Endodermal cell (in vitro differentiated cells): ENCODE results near the gene BUB1. TPM values are rescaled to one million over a fixed set of nuclear protein-coding genes. Genes with fewer than 3 reads are reported as not detected.

Source experiments
- DNase-seq: peaks from one replicate; pipeline ENCODE4 v3.0.0-alpha.2; 2017
- H3K27ac ChIP-seq: 2 replicates; pipeline ENCODE4 v1.5.1; 2013; ENCODE audit warnings: mild to moderate bottlenecking, low read depth, low read length, moderate library complexity
- H3K27me3 ChIP-seq: 2 replicates; pipeline ENCODE4 v1.6.1; 2013; ENCODE audit warnings: mild to moderate bottlenecking, low read length, moderate library complexity; ENCODE audit not compliant: insufficient read depth, control insufficient read depth, poor library complexity, severe bottlenecking
- H3K36me3 ChIP-seq: 2 replicates; pipeline ENCODE4 v1.7.0; 2013; ENCODE audit warnings: mild to moderate bottlenecking, low read length, moderate library complexity; ENCODE audit not compliant: control insufficient read depth, insufficient read depth
- H3K4me1 ChIP-seq: one replicate; pipeline ENCODE4 v1.7.0; 2013; ENCODE audit warnings: low read length; ENCODE audit not compliant: control insufficient read depth, insufficient read depth
- H3K4me3 ChIP-seq: 2 replicates; pipeline ENCODE4 v1.5.1; 2013; ENCODE audit warnings: mild to moderate bottlenecking, low read length, moderate library complexity
- H3K9ac ChIP-seq: 2 replicates; pipeline ENCODE4 v1.6.1; 2013; ENCODE audit warnings: mild to moderate bottlenecking, low read length, moderate library complexity; ENCODE audit not compliant: poor library complexity, severe bottlenecking; ENCODE audit errors: extremely low read depth
- H3K9me3 ChIP-seq: 2 replicates; pipeline ENCODE4 v1.6.1; 2013; ENCODE audit warnings: mild to moderate bottlenecking, low read length, moderate library complexity; ENCODE audit not compliant: control insufficient read depth
- H3K27ac Mint-ChIP-seq: 2 replicates; pipeline ENCODE4 v1.8.0; 2020; ENCODE audit warnings: mixed read lengths
- H3K27me3 Mint-ChIP-seq: 2 replicates; pipeline ENCODE4 v1.8.0; 2021; ENCODE audit warnings: mild to moderate bottlenecking, mixed read lengths; ENCODE audit not compliant: insufficient read depth
- H3K36me3 Mint-ChIP-seq: 2 replicates; pipeline ENCODE4 v1.8.0; 2020; ENCODE audit warnings: low read depth, mixed read lengths
- H3K4me1 Mint-ChIP-seq: 2 replicates; pipeline ENCODE4 v1.8.0; 2020; ENCODE audit warnings: mixed read lengths
- H3K4me3 Mint-ChIP-seq: 2 replicates; pipeline ENCODE4 v1.8.0; 2020; ENCODE audit warnings: mild to moderate bottlenecking, moderate library complexity, mixed read lengths
- H3K9me3 Mint-ChIP-seq: 2 replicates; pipeline ENCODE4 v1.8.0; 2020; ENCODE audit warnings: mild to moderate bottlenecking, mixed read lengths
- WGBS, 2 experiments: methylation state at CpG; one replicate each; pipeline versions ENCODE4 v1.1.5 to v1.1.7; 2013; ENCODE audit warnings: missing lambda C conversion rate in 2 of 2, mixed read lengths in 1 of 2; ENCODE audit not compliant: insufficient coverage in 1 of 2, insufficient read length in 1 of 2; 5-methylcytosine and 5-hydroxymethylcytosine counted together
- total RNA-seq, 2 donors: library from RNA; stranded (reverse); fragmentation: NEBNext Ultra II Directional in 1 of 2; extraction: Animal tissue kit (Norgen Biotek cat#: 25700) in 1 of 2; gene quantifications; 2 replicates in 1 of 2; 3 replicates in 1 of 2; pipeline ENCODE4 v1.2.1, GENCODE V29; 2021
- TF ChIP-seq, protein P1 (sequence below): fragments of 200-600 bp; sonication (generic); conservative IDR thresholded peaks from 2 replicates; pipeline ENCODE4 v1.5.0; 2021; ENCODE audit warnings: antibody characterized with exemption, mild to moderate bottlenecking

BUB1 gene
- total RNA-seq, 2 donors from 2014 or later, result 68.3 to 118 TPM

DNA sequence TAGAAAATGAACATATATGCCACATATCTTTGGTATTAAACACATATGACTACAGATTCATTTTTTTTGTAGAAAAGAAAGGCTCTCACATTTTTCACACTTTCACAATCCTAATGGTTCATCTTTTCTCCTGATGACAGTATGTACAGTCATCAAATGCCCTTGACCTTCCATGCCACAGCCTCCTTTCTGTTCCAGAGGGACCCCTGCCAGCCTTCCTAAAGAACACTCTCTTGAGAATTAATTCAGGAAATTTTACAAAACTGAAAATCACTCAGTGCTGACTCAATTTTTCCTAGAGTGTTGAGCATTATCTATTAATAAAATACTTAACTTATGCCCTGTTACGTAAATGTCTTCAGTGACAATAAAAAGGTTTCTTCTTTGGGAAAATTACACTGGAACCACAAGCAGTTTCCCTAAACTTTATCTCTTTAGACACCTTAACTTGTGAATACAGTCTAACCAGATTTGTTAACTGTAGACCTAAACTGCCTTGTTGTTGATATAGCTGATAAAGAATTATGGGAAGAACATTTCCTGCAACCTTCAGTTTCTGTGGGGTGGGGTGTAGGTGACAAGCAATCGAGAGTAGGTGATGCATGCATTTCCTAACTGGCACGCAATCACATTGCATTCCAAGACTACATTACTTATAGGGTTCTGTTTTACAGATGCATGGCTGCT lies 39.2 kb upstream of the BUB1 start:
- Histone ChIP-seq H3K4me3 (no peak overlapping the region), H3K27me3 (no peaks in the 10 kb centered on the region), H3K36me3 (no peaks in the 10 kb centered on the region), H3K4me1 (no peaks in the 10 kb centered on the region), H3K9ac (no peak overlapping the region), H3K27ac (no peak overlapping the region), H3K9me3 (no peaks in the 10 kb centered on the region)
- Mint-ChIP-seq H3K4me1 (peaks cover 2% of the 10 kb centered on the region), H3K4me3 (no peak overlapping the region), H3K9me3 (peaks cover 4% of the 10 kb centered on the region), H3K36me3 (no peaks in the 10 kb centered on the region), H3K27ac (no peak overlapping the region), H3K27me3 (peaks cover 8% of the 10 kb centered on the region)
- TF ChIP-seq, protein P1, sequence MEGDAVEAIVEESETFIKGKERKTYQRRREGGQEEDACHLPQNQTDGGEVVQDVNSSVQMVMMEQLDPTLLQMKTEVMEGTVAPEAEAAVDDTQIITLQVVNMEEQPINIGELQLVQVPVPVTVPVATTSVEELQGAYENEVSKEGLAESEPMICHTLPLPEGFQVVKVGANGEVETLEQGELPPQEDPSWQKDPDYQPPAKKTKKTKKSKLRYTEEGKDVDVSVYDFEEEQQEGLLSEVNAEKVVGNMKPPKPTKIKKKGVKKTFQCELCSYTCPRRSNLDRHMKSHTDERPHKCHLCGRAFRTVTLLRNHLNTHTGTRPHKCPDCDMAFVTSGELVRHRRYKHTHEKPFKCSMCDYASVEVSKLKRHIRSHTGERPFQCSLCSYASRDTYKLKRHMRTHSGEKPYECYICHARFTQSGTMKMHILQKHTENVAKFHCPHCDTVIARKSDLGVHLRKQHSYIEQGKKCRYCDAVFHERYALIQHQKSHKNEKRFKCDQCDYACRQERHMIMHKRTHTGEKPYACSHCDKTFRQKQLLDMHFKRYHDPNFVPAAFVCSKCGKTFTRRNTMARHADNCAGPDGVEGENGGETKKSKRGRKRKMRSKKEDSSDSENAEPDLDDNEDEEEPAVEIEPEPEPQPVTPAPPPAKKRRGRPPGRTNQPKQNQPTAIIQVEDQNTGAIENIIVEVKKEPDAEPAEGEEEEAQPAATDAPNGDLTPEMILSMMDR, result no peak
- no peak for DNase-seq
- WGBS, 2 experiments, result 91 to 100% methylated on average over 1 to 3 of the region's 3 CpGs

- Histone ChIP-seq H3K36me3 (no peaks in the 10 kb centered on the region), H3K27me3 (no peaks in the 10 kb centered on the region), H3K27ac (no peak overlapping the region), H3K4me1 (no peaks in the 10 kb centered on the region), H3K9ac (no peak overlapping the region), H3K4me3 (no peak overlapping the region), H3K9me3 (no peaks in the 10 kb centered on the region)
- peaks cover 11% of the 10 kb centered on the region for H3K27me3 Mint-ChIP-seq
- TF ChIP-seq, protein P1, result no peak
- H3K4me3 Mint-ChIP-seq, result no peak overlapping the region
- peaks cover 4% of the 10 kb centered on the region for H3K9me3 Mint-ChIP-seq
- 94 to 100% methylated on average over 6 of the region's 6 CpGs for WGBS, 2 experiments
- no peak for DNase-seq
- H3K4me1 Mint-ChIP-seq, result peaks cover 2% of the 10 kb centered on the region
- no peaks in the 10 kb centered on the region for H3K36me3 Mint-ChIP-seq
- no peak overlapping the region for H3K27ac Mint-ChIP-seq
These were observed 36.8 kb upstream of the BUB1 start for GRCh38 chr2:110714452-110715224.

DNA sequence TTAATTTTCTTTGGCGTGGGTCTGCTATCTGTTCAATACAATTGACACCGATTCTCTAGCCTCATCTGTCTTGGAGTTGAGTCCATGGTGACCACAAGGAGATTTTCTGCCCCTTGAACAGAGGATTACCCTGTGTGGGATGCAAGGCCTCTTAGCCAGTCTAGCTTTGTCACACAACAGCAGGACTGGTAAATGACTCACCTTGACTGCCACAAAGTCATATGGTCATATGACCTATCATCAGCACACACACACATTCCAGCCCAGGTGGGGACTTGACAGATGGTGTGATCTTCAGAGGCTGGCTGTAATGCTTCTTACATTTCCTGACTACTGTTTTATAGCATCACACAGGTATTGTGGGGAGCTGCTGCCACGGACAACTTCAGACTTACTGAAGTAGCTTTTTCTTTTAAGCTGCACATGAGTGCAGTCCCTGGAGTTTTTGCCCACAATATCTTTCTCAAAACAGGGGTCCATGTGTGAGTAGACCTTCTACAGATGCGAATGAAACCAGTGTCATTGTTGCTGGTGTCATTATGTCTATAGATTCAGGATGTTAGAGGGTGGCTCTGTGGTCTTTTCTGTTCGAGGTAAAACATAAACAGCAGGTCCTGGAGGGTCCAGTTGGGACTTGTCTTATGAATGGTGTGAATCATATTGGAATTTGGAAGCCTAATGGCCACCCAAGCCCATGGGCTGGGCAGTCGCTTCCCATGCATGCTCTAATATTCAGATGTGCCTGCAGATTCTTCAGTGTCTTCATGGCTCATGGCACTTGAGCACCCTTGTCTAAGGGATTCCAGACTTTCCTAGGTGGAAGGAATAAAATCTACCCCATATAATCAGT lies 35.9 kb upstream of the BUB1 start:
- no peak overlapping the region for H3K9ac ChIP-seq
- whole genome bisulfite sequencing, 2 experiments, result 90 to 97% methylated on average over 5 to 6 of the region's 6 CpGs
- no peaks in the 10 kb centered on the region for H3K9me3 ChIP-seq
- H3K27ac ChIP-seq, result no peak overlapping the region
- Mint-ChIP-seq H3K36me3 (no peaks in the 10 kb centered on the region), H3K27ac (no peak overlapping the region), H3K27me3 (peaks cover 11% of the 10 kb centered on the region), H3K9me3 (peaks cover 4% of the 10 kb centered on the region), H3K4me1 (peaks cover 2% of the 10 kb centered on the region), H3K4me3 (no peak overlapping the region)
- no peak overlapping the region for H3K4me3 ChIP-seq
- no peaks in the 10 kb centered on the region for H3K27me3 ChIP-seq
- DNase-seq, result no peak
- H3K4me1 ChIP-seq, result no peaks in the 10 kb centered on the region
- TF ChIP-seq, protein P1, result no peak
- no peaks in the 10 kb centered on the region for H3K36me3 ChIP-seq
